Keratinocyte (primary cell): ENCODE data around the gene CCR9.

Experiments
- EZH2 ChIP-seq: IDR thresholded peaks from one replicate; pipeline ENCODE4 v1.6.1; 2012; ENCODE audit warnings: inconsistent platforms, mild to moderate bottlenecking, low read length, moderate library complexity
- TF ChIP-seq, protein P1 (sequence below), 3 experiments: IDR thresholded peaks in 1 of 3; conservative IDR thresholded peaks in 1 of 3; optimal IDR thresholded peaks in 1 of 3; 2 replicates in 2 of 3; 3 replicates in 1 of 3; pipeline versions ENCODE3 to v1.5.1; 2011; ENCODE audit warnings: low read length in 3 of 3, mild to moderate bottlenecking in 3 of 3, moderate library complexity in 2 of 3, control low read depth in 1 of 3, inconsistent platforms in 1 of 3; ENCODE audit not compliant: insufficient read depth in 2 of 3; ENCODE audit errors: extremely low read depth in 1 of 3

DNA sequence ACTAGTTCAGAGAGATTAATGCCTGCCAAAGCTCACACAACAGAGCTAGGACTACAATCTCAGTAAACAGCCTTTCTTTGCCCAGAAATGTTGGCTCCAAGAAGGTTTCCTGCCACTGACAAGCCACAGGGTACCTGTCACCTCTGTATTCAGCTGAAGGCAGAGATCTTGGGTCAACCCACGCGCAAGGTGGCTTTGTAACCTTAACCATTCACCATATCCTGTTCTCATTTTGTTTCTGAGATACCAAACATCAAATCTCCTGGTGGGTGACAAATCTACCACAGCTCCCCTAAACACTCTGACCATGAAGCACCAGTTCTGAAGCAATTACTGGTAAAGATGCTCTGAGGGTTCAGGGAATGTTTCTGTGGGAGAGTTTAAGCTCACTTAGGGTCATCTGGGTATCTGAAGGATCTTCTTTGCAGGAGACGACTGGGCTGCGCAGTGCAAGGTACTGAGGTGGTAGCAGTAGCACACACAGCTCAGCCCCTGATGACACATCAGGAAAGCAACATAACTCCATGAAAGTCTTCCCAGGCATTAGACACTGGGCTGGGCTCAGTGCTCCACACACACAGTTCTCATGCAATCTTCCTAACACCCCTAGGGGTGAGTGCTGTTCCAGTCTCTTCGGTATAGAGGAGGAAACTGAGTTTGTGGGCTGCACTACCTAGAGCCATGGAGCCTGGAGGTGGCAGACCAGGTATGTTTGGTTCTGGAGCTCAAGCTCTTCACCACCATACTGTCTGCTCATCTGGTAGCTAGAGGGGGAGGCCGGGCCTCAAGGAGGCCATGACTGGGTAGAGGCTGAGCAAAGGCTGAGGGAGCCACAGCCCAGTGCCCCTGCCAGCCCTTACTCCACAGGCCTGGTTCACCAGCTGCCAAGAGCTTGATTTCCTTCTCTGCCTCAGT is 64.6 kb downstream of the CCR9 start:
- TF ChIP-seq, protein P1, sequence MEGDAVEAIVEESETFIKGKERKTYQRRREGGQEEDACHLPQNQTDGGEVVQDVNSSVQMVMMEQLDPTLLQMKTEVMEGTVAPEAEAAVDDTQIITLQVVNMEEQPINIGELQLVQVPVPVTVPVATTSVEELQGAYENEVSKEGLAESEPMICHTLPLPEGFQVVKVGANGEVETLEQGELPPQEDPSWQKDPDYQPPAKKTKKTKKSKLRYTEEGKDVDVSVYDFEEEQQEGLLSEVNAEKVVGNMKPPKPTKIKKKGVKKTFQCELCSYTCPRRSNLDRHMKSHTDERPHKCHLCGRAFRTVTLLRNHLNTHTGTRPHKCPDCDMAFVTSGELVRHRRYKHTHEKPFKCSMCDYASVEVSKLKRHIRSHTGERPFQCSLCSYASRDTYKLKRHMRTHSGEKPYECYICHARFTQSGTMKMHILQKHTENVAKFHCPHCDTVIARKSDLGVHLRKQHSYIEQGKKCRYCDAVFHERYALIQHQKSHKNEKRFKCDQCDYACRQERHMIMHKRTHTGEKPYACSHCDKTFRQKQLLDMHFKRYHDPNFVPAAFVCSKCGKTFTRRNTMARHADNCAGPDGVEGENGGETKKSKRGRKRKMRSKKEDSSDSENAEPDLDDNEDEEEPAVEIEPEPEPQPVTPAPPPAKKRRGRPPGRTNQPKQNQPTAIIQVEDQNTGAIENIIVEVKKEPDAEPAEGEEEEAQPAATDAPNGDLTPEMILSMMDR (optimal IDR thresholded peaks at IDR 0.05 in 1 of 3, IDR thresholded peaks at IDR 0.05 in 1 of 3, conservative IDR thresholded peaks at IDR 0.05 in 1 of 3; ENCODE audit: extremely low read depth in 1 of 3, insufficient read depth in 2 of 3, low read length in 3 of 3) = no peak
- TF ChIP-seq EZH2 = no peak
